Measurements from ENCODE around the gene ATG9B. TPM values are rescaled to one million over a fixed set of nuclear protein-coding genes. Genes with fewer than 3 reads are reported as not detected.
A peak's percentile ranks its signal among the peaks of the same experiment; 100 is the strongest.

The ATG9B gene
- total and polyA plus RNA-seq, 9 of the 15 experiments (the other 6 are each of a cell fraction or from before 2014, with no cell fraction given) = 0.29 to 8.0 (median 2.1) TPM

DNA sequence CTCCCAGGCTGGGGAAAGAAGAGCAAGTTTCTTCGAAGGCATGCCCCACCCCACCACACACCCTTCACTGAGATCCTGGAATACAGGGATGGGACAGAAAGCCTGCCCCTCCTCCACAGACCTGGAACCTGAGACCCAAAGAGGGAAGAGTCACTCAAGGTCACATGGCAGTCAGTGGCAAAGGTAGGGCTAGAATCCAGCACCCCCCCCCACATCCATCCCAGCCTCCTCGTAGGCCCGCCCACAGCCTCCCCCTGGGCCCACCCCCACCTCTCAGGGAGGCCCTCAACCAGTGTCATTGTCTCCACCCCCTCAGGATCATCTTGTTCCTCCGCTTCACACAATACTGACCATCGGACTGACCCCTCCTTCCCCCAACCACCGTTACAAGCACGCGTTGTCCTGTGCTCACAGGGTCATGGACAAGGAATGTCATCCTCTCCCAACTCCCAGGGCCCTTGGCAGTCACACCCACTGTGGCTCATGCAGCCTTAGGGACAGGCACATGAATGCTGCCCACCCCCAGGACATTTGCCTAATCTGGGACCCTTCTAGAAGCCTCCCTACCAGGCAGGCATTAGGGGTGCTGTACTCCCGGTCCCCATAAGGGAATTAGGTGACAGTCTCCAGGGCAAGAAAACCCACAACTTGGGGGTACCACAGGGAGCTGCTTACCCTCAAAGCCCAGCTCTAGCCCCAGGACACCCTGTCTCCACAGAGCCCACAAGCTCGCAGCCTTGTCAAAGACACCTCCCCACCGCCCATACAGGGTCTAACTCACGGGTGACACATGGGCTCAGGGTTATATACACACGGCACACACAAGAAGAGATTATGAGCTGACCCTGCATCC, 47.5 kb downstream of the ATG9B start (continued):
- 0 out of 2 replicates have a peak, but pooled peaks have one; percentile 20 for TF ChIP-seq ZNF12 (CRISPR knock-in tag; IDR thresholded peaks at IDR 0.05)
- no peak for TF ChIP-seq SIN3B (IDR thresholded peaks at IDR 0.05; ENCODE audit: low read depth)
- no peak for TF ChIP-seq HMGN3 (IDR thresholded peaks at IDR 0.05; ENCODE audit: borderline replicate concordance, extremely low read depth, insufficient read length, low read depth, low read length)
- TF ChIP-seq PCBP2 (IDR thresholded peaks at IDR 0.05; ENCODE audit: low read depth, low read length, poor library complexity, severe bottlenecking) = no peak
- TF ChIP-seq CREM (IDR thresholded peaks at IDR 0.05; ENCODE audit: low read depth) = no peak
- no peak for TF ChIP-seq BRF1 (IDR thresholded peaks at IDR 0.05; ENCODE audit: borderline replicate concordance, extremely low read depth, insufficient read length)
- no peak for TF ChIP-seq ZNF75A (CRISPR knock-in tag; IDR thresholded peaks at IDR 0.05)
- TF ChIP-seq RBM34 (IDR thresholded peaks at IDR 0.05; ENCODE audit: borderline replicate concordance, insufficient read depth, low read length) = no peak
- no peak for TF ChIP-seq ZBTB8A (IDR thresholded peaks at IDR 0.05; ENCODE audit: partially characterized antibody)
- TF ChIP-seq, protein P1, sequence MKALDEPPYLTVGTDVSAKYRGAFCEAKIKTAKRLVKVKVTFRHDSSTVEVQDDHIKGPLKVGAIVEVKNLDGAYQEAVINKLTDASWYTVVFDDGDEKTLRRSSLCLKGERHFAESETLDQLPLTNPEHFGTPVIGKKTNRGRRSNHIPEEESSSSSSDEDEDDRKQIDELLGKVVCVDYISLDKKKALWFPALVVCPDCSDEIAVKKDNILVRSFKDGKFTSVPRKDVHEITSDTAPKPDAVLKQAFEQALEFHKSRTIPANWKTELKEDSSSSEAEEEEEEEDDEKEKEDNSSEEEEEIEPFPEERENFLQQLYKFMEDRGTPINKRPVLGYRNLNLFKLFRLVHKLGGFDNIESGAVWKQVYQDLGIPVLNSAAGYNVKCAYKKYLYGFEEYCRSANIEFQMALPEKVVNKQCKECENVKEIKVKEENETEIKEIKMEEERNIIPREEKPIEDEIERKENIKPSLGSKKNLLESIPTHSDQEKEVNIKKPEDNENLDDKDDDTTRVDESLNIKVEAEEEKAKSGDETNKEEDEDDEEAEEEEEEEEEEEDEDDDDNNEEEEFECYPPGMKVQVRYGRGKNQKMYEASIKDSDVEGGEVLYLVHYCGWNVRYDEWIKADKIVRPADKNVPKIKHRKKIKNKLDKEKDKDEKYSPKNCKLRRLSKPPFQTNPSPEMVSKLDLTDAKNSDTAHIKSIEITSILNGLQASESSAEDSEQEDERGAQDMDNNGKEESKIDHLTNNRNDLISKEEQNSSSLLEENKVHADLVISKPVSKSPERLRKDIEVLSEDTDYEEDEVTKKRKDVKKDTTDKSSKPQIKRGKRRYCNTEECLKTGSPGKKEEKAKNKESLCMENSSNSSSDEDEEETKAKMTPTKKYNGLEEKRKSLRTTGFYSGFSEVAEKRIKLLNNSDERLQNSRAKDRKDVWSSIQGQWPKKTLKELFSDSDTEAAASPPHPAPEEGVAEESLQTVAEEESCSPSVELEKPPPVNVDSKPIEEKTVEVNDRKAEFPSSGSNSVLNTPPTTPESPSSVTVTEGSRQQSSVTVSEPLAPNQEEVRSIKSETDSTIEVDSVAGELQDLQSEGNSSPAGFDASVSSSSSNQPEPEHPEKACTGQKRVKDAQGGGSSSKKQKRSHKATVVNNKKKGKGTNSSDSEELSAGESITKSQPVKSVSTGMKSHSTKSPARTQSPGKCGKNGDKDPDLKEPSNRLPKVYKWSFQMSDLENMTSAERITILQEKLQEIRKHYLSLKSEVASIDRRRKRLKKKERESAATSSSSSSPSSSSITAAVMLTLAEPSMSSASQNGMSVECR (CRISPR knock-in tag; IDR thresholded peaks at IDR 0.05) = peak; percentile 21; the same call in 1 of the 2 replicates
- TF ChIP-seq GTF2F1 (IDR thresholded peaks at IDR 0.05; ENCODE audit: low read depth, low read length) = no peak
- TF ChIP-seq ZNF507 (tag; conservative IDR thresholded peaks at IDR 0.05) = no peak
- TF ChIP-seq, protein P2, sequence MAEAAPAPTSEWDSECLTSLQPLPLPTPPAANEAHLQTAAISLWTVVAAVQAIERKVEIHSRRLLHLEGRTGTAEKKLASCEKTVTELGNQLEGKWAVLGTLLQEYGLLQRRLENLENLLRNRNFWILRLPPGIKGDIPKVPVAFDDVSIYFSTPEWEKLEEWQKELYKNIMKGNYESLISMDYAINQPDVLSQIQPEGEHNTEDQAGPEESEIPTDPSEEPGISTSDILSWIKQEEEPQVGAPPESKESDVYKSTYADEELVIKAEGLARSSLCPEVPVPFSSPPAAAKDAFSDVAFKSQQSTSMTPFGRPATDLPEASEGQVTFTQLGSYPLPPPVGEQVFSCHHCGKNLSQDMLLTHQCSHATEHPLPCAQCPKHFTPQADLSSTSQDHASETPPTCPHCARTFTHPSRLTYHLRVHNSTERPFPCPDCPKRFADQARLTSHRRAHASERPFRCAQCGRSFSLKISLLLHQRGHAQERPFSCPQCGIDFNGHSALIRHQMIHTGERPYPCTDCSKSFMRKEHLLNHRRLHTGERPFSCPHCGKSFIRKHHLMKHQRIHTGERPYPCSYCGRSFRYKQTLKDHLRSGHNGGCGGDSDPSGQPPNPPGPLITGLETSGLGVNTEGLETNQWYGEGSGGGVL (CRISPR knock-in tag; IDR thresholded peaks at IDR 0.05) = no peak
- no peak; the same call in 1 of the 2 replicates for TF ChIP-seq MYC (IDR thresholded peaks at IDR 0.05; ENCODE audit: low read depth, low read length)
- TF ChIP-seq MYC (CRISPR knock-in tag; IDR thresholded peaks at IDR 0.05; ENCODE audit: borderline replicate concordance, low read depth) = peak; percentile 41; the same call in 1 of the 2 replicates
- TF ChIP-seq MIER1 (IDR thresholded peaks at IDR 0.05; ENCODE audit: low read depth) = no peak
- TF ChIP-seq KHSRP (IDR thresholded peaks at IDR 0.05) = no peak
- no peak for TF ChIP-seq YY1 (IDR thresholded peaks at IDR 0.05; ENCODE audit: borderline replicate concordance in 1 of 3, control insufficient read depth in 1 of 3, extremely low read depth in 1 of 3, insufficient read depth in 3 of 3, insufficient read length in 1 of 3, insufficient replicate concordance in 2 of 3, low read depth in 1 of 3, low read length in 2 of 3)
- TF ChIP-seq, protein P3, sequence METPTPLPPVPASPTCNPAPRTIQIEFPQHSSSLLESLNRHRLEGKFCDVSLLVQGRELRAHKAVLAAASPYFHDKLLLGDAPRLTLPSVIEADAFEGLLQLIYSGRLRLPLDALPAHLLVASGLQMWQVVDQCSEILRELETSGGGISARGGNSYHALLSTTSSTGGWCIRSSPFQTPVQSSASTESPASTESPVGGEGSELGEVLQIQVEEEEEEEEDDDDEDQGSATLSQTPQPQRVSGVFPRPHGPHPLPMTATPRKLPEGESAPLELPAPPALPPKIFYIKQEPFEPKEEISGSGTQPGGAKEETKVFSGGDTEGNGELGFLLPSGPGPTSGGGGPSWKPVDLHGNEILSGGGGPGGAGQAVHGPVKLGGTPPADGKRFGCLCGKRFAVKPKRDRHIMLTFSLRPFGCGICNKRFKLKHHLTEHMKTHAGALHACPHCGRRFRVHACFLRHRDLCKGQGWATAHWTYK (CRISPR knock-in tag; IDR thresholded peaks at IDR 0.05) = no peak
